Measurements from ENCODE around the gene ADAMTSL4. TPM values are rescaled to one million over a fixed set of nuclear protein-coding genes. Genes with fewer than 3 reads are reported as not detected.

ADAMTSL4 gene
- total and polyA plus RNA-seq, 9 of the 15 experiments (the other 6 are each of a cell fraction or from before 2014, with no cell fraction given), result 12.7 to 212 (median 35.6) TPM

- peak; percentile 45; the same call in 1 of the 2 replicates for TF ChIP-seq RREB1 (CRISPR knock-in tag; IDR thresholded peaks at IDR 0.05)
- TF ChIP-seq GABPB2 (CRISPR knock-in tag; conservative IDR thresholded peaks at IDR 0.05), result no peak
- TF ChIP-seq MLX (CRISPR knock-in tag; conservative IDR thresholded peaks at IDR 0.05), result no peak
- TF ChIP-seq ZNF785 (CRISPR knock-in tag; IDR thresholded peaks at IDR 0.05), result no peak
- 0 out of 2 replicates have a peak, but pooled peaks have one; percentile 7 for TF ChIP-seq ETV1 (tag; conservative IDR thresholded peaks at IDR 0.05; ENCODE audit: low read depth)
- TF ChIP-seq, protein P1, sequence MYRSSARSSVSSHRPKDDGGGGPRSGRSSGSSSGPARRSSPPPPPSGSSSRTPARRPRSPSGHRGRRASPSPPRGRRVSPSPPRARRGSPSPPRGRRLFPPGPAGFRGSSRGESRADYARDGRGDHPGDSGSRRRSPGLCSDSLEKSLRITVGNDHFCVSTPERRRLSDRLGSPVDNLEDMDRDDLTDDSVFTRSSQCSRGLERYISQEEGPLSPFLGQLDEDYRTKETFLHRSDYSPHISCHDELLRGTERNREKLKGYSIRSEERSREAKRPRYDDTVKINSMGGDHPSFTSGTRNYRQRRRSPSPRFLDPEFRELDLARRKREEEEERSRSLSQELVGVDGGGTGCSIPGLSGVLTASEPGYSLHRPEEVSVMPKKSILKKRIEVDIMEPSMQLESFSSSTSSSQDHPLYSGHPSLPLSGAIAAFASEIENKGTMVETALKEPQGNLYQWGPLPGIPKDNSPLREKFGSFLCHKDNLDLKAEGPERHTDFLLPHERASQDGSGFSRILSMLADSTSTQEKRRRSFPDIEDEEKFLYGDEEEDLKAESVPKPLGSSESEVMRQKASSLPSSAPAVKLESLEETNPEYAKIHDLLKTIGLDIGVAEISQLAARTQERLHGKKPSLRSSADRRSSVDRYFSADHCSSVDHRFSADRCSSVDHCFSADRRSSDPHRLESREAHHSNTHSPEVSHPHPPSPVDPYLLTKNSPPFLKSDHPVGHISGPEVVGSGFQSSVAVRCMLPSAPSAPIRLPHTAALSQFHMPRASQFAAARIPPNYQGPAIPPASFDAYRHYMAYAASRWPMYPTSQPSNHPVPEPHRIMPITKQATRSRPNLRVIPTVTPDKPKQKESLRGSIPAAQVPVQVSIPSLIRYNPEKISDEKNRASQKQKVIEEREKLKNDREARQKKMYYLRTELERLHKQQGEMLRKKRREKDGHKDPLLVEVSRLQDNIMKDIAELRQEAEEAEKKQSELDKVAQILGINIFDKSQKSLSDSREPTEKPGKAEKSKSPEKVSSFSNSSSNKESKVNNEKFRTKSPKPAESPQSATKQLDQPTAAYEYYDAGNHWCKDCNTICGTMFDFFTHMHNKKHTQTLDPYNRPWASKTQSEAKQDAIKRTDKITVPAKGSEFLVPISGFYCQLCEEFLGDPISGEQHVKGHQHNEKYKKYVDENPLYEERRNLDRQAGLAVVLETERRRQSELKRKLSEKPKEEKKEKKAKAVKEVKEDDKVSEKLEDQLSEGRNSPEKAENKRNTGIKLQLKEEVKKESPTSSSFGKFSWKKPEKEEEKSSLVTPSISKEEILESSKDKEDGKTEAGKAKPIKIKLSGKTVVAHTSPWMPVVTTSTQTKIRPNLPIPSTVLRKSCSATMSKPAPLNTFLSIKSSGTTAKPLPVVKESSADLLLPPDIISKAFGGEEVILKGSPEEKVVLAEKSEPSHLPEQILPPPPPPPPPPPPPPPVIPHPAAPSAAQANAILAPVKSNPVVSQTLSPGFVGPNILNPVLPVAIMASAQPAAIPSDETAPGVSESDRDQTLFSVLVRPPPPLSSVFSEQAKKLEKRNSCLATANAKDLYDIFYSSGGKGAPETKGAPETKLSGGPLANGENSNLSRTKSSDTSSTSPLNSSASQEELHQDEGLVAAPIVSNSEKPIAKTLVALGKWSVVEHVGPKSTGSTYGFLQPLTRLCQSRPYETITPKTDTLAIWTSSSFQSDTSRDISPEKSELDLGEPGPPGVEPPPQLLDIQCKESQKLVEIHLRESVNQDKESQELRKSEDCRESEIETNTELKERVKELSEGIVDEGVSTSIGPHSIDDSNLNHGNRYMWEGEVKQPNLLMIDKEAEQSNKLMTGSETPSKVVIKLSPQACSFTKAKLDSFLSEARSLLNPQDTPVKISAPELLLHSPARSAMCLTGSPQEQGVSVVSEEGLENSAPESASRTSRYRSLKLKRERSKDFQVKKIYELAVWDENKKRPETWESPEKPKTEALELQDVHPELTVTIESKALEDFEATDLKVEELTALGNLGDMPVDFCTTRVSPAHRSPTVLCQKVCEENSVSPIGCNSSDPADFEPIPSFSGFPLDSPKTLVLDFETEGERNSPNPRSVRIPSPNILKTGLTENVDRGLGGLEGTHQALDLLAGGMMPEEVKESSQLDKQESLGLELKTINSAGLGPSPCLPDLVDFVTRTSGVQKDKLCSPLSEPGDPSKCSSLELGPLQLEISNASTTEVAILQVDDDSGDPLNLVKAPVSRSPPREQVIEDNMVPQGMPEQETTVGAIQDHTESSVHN (IDR thresholded peaks at IDR 0.05; ENCODE audit: borderline replicate concordance in 1 of 2, low read depth in 1 of 2), result no peak
- TF ChIP-seq PBX2 (CRISPR knock-in tag; IDR thresholded peaks at IDR 0.05; ENCODE audit: low read depth), result no peak
- TF ChIP-seq PBX2 (tag; conservative IDR thresholded peaks at IDR 0.05; ENCODE audit: low read depth), result no peak
Observed at GRCh38 chr1:150561254-150561973, 12.2 kb downstream of the ADAMTSL4 start (continued).

Measured in K562 (cell line).